ENCODE results near the gene CD52.
"Not testable (repeated sequence)": the region's sequence is repeated elsewhere in the genome, so short reads cannot be mapped to it uniquely, and the experiment has no call there.

DNA sequence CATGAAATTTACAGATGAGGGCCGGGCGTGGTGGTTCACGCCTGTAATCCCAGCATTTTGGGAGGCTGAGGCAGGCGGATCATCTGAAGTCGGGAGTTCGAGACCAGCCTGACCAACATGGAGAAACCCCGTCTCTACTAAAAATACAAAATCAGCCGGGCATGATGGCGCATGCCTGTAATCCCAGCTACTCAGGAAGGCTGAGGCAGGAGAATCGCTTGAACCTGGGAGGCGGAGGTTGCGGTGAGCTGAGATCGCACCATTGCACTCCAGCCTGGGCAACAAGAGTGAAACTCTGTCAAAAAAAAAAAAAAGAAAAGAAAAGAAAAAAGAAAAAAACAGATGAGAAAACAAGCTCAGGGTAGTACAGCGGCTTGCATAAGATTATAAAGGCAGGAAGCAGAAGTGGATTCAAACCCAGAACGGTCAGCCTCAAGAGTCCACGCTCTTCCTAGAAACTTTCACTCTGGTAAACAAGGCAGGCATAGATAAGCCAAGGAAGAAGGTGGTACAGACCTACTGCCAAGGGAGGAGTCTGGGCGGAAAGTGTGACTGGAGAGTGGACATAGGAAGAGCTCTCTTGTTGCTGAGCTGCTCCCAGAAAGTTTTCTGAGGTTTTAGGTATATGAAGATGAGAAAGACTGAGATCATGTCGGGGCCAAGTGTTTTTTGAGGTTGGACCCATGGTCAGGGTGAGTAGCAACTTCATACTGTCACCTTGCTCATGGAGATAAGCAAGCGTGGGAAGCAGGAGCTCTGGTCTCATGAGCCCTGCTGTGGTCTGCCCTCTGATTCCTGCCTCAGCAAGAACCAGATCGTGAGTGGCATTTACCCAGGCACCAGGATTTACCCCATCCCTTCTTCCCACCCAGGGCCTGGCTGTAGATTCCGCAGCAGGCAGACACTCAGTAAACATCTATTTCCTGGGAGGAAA lies 9.5 kb upstream of the CD52 start:
- not testable (repeated sequence) for TF ChIP-seq CTCF (IDR thresholded peaks at IDR 0.05; ENCODE audit: low read length); EZH2 (IDR thresholded peaks at IDR 0.05; ENCODE audit: borderline replicate concordance, low read length)
